ENCODE data around the gene TTPAL.

DNA sequence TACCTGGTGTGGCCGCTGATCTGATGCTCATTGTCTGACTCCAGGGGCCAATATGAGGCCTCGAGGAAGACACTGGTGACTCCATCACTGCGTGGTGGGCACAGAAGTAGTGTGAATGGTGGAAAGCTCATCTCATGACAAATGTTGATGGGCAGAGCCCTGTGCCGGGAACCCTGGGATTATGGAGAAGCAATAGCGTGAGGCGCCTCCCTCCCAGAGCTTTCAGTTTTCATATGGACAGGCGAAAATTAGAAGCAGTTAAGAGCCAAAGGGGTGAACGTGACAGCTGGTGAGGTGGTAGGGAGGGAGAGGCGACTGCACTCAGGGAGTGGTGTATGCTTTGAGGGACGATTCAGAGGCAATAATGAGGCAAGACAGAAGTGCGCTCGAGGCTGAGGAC is 39.3 kb upstream of the TTPAL start:
- TF ChIP-seq, protein P1, sequence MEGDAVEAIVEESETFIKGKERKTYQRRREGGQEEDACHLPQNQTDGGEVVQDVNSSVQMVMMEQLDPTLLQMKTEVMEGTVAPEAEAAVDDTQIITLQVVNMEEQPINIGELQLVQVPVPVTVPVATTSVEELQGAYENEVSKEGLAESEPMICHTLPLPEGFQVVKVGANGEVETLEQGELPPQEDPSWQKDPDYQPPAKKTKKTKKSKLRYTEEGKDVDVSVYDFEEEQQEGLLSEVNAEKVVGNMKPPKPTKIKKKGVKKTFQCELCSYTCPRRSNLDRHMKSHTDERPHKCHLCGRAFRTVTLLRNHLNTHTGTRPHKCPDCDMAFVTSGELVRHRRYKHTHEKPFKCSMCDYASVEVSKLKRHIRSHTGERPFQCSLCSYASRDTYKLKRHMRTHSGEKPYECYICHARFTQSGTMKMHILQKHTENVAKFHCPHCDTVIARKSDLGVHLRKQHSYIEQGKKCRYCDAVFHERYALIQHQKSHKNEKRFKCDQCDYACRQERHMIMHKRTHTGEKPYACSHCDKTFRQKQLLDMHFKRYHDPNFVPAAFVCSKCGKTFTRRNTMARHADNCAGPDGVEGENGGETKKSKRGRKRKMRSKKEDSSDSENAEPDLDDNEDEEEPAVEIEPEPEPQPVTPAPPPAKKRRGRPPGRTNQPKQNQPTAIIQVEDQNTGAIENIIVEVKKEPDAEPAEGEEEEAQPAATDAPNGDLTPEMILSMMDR (conservative IDR thresholded peaks at IDR 0.05; ENCODE audit: low read depth, low read length): no peak
- TF ChIP-seq EZH2 (IDR thresholded peaks at IDR 0.05; ENCODE audit: low read length, unreplicated experiment) (no peak), EZH2phosphoT487 (IDR thresholded peaks at IDR 0.05; ENCODE audit: borderline replicate concordance, low read length) (no peak)
